ENCODE measurements around the gene TBC1D14.

TBC1D14 gene

DNA sequence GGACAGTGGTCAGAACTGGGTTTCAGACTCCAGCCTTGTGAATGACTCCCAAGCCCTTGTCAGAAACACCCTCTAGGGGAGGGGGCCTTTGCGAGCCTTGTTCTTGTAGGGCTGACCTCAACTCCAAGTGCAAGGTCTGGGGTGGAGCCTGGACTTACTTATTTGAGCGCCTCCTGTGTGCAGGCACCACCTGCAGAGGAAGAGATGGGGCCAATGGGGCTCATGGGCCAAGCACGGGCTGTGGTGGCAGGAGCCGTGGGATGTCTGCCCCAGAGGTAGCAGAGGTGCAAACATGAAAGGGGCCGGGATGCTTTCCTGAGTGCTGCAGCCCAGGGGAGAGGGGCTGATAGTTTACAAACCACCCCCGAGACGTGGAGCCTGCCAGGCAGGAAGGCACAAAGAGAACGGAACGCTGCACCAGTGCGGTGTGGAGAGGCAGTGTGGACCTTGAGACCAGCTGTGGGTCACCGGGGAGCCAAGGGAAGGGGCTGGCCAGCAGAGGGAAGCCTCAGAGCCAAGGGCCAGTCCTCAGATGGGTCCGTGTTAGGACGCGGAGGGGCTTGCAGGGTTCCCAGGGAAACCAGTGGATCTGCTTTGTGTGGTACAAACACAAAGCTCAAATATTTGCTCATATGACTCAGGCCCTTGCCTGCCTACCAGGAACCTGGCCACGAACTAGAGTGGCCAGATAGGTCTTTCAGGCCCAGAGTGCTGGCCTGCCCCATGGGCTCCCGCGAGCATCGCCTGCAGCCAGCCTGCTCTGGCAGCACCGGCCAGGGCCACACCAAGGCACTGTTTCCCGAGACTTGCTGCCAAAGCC lies 124.8 kb downstream of the TBC1D14 start:
- in situ Hi-C loops (cut with MboI; ENCODE audit: low sequenced_read_pairs) = no loop called here

- in situ Hi-C loops (cut with MboI; ENCODE audit: low sequenced_read_pairs) = no loop called here
Measured at GRCh38 chr4:7037425-7037824, 127.8 kb downstream of the TBC1D14 start.

- in situ Hi-C loops (cut with MboI; ENCODE audit: low sequenced_read_pairs) = loop anchor here (10.0 kb wide), 1 partner anchor 326 kb away; the partner anchor contains the start of gene BLOC1S4
Measured at GRCh38 chr4:7040765-7041164, 131.1 kb downstream of the TBC1D14 start.

DNA sequence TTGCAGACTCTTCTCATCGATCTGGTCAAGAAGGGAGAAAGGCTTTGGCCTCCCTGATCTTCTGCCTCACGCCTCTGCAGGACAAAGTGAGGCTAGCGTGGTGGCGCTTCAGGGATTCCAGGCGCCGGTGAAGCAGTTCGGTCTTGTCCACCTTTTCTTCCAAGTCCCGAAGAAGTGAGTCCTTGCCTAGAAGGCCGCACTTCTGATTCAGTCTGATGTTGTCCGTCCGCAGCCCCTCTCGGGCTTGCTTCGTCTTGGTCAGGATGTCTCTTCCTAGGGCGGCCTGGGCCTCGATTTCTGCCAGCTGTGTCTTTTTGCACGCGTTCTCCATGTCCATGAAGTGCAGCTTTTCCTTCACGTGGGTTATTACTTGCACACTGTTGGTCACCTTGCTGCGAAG lies 131.6 kb downstream of the TBC1D14 start:
- in situ Hi-C loops (cut with MboI; ENCODE audit: low sequenced_read_pairs) = loop anchor here (10.0 kb wide), 1 partner anchor 326 kb away; the partner anchor contains the start of gene BLOC1S4

GRCh38 chr4:7041801-7042502 lies 132.3 kb downstream of the TBC1D14 start:
- in situ Hi-C loops (cut with MboI; ENCODE audit: low sequenced_read_pairs) = loop anchor here (10.0 kb wide), 1 partner anchor 327 kb away; the partner anchor contains the start of gene BLOC1S4

GRCh38 chr4:7042503-7043283 lies 133.1 kb downstream of the TBC1D14 start:
- in situ Hi-C loops (cut with MboI; ENCODE audit: low sequenced_read_pairs) = loop anchor here (10.0 kb wide), 1 partner anchor 328 kb away; the partner anchor contains the start of gene BLOC1S4

DNA sequence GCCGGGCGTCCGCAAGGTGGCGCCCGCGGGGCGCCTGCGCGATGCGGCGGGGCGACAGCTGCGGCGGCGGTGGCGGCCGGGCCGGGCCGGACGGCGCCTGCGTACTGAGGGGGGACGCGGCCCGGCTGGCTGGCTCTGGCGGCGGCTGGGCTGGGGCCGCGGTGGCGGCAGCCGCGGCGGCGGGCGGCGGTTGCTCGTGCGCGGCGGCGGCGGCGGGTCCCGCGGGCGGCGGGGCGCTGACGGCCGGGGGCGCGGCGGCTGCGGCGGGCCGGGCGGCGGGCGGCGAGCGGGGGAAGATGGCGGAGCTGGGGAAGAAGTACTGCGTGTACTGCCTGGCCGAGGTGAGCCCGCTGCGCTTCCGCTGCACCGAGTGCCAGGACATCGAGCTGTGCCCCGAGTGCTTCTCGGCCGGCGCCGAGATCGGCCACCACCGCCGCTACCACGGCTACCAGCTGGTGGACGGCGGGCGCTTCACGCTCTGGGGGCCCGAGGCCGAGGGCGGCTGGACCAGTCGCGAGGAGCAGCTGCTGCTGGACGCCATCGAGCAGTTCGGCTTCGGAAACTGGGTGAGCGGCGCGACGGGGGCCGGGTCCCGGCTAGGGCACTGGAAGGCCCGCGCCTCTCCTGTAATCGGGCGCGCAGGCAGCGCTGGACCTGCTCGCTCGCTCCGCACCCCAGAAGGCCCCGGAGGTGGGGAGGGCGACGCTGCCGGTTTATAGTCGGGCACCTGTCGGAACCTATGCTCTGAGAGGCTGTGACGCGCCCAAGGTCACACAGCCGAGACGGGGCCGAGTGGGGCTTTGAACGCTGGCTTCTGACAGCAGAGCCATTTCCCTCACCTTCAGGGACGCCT lies 133.9 kb downstream of the TBC1D14 start, which contains the start of gene TADA2B:
Gene TADA2B, plus strand, starts transcription at position 89 of the 853 bp plus-strand sequence. Its CDS starts 208 bp downstream, at position 297.
- in situ Hi-C loops (cut with MboI; ENCODE audit: low sequenced_read_pairs) = loop anchor here (10.0 kb wide), 1 partner anchor 329 kb away; the partner anchor contains the start of gene BLOC1S4

DNA sequence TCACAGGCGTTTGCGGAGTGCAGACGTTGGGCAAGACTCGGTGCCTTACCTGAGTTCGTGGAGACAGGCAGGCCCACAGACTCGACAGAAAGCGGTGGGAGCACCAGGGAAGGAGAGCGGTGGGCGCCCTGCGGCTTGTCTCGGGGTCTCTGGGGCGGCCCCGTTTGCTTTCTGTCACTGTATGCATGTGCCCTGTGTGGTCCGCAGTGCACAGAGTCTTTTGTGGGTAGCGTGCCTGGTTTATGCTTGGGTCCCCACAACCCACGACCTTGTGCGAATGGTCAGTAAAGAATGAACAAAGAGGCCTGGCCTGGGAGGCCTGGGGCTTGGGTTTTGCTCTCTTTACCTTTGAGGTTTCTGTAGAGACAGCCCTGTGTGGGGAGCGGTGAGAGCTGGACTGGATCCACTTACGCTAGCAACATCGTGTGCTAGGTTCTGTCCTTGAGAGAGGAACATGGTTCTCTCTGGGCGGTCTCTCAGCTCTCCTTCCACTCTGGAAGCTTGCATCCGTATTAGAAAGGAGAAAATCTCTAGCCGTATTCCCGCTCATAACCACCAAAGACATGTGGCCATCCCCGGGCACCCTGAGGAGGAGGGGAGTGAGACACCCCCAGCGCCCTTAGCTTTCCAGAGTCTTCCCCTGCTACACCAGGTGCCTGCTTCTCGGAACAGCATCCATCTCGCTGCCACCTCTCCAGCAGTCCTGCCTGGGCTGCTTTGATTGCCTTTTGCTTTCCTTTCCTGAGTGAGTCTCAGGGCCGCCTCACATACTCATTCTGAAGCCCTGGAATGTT lies 134.7 kb downstream of the TBC1D14 start:
- in situ Hi-C loops (cut with MboI; ENCODE audit: low sequenced_read_pairs) = loop anchor here (10.0 kb wide), 1 partner anchor 330 kb away; the partner anchor contains the start of gene BLOC1S4

GRCh38 chr4:7045553-7045952 lies 135.9 kb downstream of the TBC1D14 start:
- in situ Hi-C loops (cut with MboI; ENCODE audit: low sequenced_read_pairs) = loop anchor here (10.0 kb wide), 1 partner anchor 331 kb away; the partner anchor contains the start of gene BLOC1S4

GRCh38 chr4:7045961-7046921 lies 136.6 kb downstream of the TBC1D14 start:
- in situ Hi-C loops (cut with MboI; ENCODE audit: low sequenced_read_pairs) = loop anchor here (10.0 kb wide), 1 partner anchor 331 kb away; the partner anchor contains the start of gene BLOC1S4

DNA sequence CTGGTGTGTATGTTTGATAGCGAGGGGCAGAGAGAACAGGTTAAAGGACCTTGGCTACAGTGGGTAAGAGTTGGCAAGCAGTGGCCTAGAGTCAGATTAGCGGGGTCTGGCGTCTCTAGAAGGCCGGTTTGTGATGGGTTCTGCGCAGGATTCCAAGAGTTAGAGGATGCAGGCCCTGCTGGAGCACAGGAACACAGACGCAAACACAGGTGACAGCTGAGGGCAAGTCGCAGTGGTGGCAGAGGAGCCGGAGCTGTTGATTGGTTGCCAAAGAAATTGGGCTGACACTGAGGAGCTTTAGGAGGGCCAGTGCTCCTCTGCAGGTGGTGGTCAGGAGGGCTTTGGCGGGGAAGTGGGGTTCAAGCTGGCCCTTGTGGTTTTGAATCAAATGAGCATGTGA lies 137.3 kb downstream of the TBC1D14 start:
- in situ Hi-C loops (cut with MboI; ENCODE audit: low sequenced_read_pairs) = loop anchor here (10.0 kb wide), 1 partner anchor 332 kb away; the partner anchor contains the start of gene BLOC1S4

DNA sequence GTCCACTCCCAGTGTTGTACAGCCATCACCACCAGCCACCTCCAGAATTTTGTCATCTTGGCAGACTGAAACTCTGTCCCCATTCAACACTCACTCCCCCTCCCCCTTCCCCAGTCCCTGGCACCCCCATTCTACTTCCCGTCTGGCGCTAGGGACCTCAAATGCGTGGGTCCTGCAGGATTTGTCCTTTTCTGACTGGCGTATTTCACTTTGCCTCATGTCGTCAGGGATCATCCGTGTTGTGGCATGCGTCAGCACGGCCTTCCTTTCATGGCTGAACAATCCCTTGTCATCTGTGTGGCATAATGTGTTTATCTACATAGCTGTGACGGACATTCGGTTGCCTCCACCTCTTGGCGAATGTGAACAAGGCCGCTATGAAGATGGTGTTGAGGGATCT lies 139.0 kb downstream of the TBC1D14 start:
- in situ Hi-C loops (cut with MboI; ENCODE audit: low sequenced_read_pairs) = loop anchor here (10.0 kb wide), 1 partner anchor 334 kb away; the partner anchor contains the start of gene BLOC1S4

GRCh38 chr4:7049295-7049694 lies 139.7 kb downstream of the TBC1D14 start:
- in situ Hi-C loops (cut with MboI; ENCODE audit: low sequenced_read_pairs) = loop anchor here (10.0 kb wide), 1 partner anchor 334 kb away; the partner anchor contains the start of gene BLOC1S4

DNA sequence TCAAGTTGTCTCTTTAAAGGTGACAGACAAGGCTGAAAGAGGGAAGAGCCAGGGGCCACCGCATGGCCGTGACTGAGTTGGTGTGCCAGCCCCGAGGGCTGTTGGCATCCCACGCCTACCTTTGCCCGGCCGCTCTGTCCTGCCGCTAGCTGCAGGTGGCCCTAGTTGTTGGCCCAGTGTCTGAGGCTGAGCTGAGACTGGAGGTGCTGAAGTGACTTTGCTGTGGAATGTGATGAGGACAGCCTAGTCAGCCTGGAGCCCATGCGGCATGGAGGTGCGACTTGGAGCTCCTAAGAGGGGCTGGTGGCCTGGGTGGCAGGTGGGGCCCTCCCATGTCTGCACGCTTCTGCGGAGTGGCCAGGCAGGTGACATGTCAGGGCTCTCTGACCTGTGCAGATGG lies 140.1 kb downstream of the TBC1D14 start:
- in situ Hi-C loops (cut with MboI; ENCODE audit: low sequenced_read_pairs) = loop anchor here (10.0 kb wide), 1 partner anchor 335 kb away; the partner anchor contains the start of gene BLOC1S4

DNA sequence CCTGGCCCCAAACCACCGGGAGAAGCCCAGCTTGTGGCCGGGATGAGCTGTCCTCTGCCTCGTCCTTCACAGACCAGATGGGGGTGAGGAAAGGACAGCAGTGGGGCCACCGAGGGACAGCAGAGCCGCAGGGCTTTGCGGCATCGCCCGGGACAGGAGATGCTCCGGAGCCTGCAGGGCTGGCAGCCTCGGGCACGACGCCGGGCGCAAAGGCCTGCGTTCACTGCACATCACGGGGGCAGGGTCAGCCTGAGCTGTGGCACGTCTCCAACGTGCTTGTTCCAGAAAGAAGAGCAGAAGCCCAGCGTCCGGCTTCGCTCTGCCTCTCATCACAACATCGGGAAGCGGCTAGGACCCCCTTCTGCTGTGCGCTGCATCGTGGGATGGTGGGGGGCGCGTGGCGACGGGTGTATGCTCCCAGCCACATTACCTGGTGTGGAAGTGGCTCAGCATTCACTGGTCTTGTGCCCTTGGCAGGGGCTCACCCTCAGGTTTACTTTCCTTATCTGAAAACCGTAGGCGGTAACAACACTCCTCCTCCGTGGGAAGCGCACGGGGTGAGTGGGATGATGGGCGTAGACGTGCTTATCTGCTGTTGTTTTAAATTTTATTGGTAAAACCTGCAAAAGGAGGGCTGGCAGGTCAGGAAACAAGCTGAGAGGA lies 141.0 kb downstream of the TBC1D14 start:
- in situ Hi-C loops (cut with MboI; ENCODE audit: low sequenced_read_pairs) = no loop called here

DNA sequence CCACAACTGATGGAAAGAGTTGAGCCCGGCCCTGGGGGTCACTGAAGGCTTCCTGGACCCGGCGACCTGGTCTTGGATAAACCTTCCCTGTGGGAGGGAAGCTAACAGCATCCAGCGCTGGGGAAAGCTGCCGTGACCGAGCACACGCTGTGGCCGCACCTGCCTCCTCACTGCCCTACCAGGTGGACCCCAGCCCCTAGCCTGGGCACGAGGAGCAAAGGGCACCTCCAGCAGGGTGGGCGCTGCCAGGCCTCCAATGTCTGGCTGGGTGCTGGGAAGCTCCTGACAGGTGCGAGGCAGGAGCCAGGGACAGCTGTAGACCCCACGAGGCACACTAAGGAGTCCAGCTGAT lies 141.5 kb downstream of the TBC1D14 start:
- in situ Hi-C loops (cut with MboI; ENCODE audit: low sequenced_read_pairs) = no loop called here

DNA sequence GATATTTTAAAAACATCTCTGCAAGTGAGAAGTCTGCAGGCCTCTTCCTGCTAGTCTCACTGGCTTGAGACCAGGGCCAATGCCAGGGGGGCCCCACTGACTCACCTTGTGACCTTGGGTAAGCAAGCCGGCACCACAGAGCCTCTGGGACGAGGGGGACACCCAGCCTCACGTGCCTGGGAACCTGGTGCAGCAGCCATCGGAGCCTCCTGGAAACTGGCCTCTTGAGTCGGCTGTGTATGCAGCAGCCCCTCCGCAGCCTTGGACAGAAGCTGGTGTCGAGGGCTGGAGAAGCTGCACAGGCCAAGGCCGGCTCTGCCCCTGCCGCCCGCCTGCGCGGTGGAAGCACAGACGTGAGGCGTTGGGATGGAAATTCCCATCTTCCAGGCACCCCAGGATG lies 142.3 kb downstream of the TBC1D14 start:
- in situ Hi-C loops (cut with MboI; ENCODE audit: low sequenced_read_pairs) = no loop called here
